ENCODE data around the gene SLC16A10. TPM values are rescaled to one million over a fixed set of nuclear protein-coding genes. Genes with fewer than 3 reads are reported as not detected.

SLC16A10 gene
- total and polyA plus RNA-seq, 2 experiments from 2014 or later: 12.1 to 30.9 TPM

GRCh38 chr6:111267764-111268333 is 180.5 kb downstream of the SLC16A10 start:
- H3K4me1 Mint-ChIP-seq: no peaks in the 10 kb centered on the region
- Histone ChIP-seq H3K27me3 (ENCODE audit: insufficient read depth) (no peaks in the 10 kb centered on the region), H3K4me2 (no peak overlapping the region), H3F3A (replicated peaks; ENCODE audit: low read depth) (no peaks in the 10 kb centered on the region), H3K9me2 (ENCODE audit: insufficient read depth) (no peaks in the 10 kb centered on the region), H3K36me3 (ENCODE audit: insufficient read depth) (peaks cover 6% of the 10 kb centered on the region; the same call in 1 of the 2 replicates), H3K27ac (ENCODE audit: low read depth) (no peak overlapping the region), H3K4me1 (ENCODE audit: insufficient read depth) (no peaks in the 10 kb centered on the region), H4K20me1 (replicated peaks; ENCODE audit: insufficient read depth) (no peaks in the 10 kb centered on the region), H2AFZ (no peak overlapping the region), H3K4me3 (no peak overlapping the region), H3K79me2 (replicated peaks; ENCODE audit: insufficient read depth) (peaks cover 5% of the 10 kb centered on the region)
- peaks cover 36% of the 10 kb centered on the region for H3K36me3 Mint-ChIP-seq (ENCODE audit: low read depth)
- H3K9me3 Mint-ChIP-seq: no peaks in the 10 kb centered on the region
- H3K27ac Mint-ChIP-seq: no peak overlapping the region
- no peak overlapping the region for H3K4me3 Mint-ChIP-seq
- no peak for DNase-seq (ENCODE audit: low spot score)
- TF ChIP-seq EZH2 (IDR thresholded peaks at IDR 0.05; ENCODE audit: low read depth, unreplicated experiment) (no peak), ETS1 (IDR thresholded peaks at IDR 0.05) (no peak), ZNF331 (CRISPR knock-in tag; IDR thresholded peaks at IDR 0.05; ENCODE audit: low read depth) (no peak), CTCF (conservative IDR thresholded peaks at IDR 0.05; ENCODE audit: low read depth in 2 of 2) (no peak), ZNF462 (CRISPR knock-in tag; IDR thresholded peaks at IDR 0.05) (no peak), ZNF114 (CRISPR knock-in tag; IDR thresholded peaks at IDR 0.05) (no peak), EZH2phosphoT487 (IDR thresholded peaks at IDR 0.05; ENCODE audit: unreplicated experiment) (no peak)
- no peak for ATAC-seq
- peaks cover 6% of the 10 kb centered on the region for H3K27me3 Mint-ChIP-seq (ENCODE audit: insufficient read depth, low read depth, poor library complexity)

Measured in GM23338 (cell line).